MCF 10A (cell line): ENCODE data around the gene LZTS3. TPM values are rescaled to one million over a fixed set of nuclear protein-coding genes. Genes with fewer than 3 reads are reported as not detected.

Experiments
- BruUV-seq: library from RNA; stranded (reverse); fragments of 400-500 nt; replicated peaks from 2 replicates; lab custom pipeline; 2021; lab: Mats Ljungman, UMichigan
- CTCF ChIA-PET: fragments of 300-600 bp; sonication (Branson Sonifier 250); formaldehyde crosslinking; extraction: SDS; loops from one replicate; lab custom pipeline; 2021; ENCODE audit warnings: antibody characterized with exemption, inconsistent platforms; lab: Yijun Ruan, JAX
- POLR2A ChIA-PET: fragments of 300-600, 350-650 bp; sonication (Branson Sonifier 250); formaldehyde crosslinking; extraction: SDS; loops from one replicate; lab custom pipeline; 2020; ENCODE audit warnings: antibody characterized with exemption, inconsistent platforms; lab: Yijun Ruan, JAX
- DNase-seq: peaks from one replicate; pipeline ENCODE4 v3.0.0-alpha.2; 2018; ENCODE audit not compliant: unreplicated experiment
- H3K27ac Mint-ChIP-seq: one replicate; pipeline ENCODE4 v1.8.0; 2022; ENCODE audit warnings: mild to moderate bottlenecking, low read depth, mixed read lengths; ENCODE audit not compliant: unreplicated experiment
- H3K27me3 Mint-ChIP-seq: one replicate; pipeline ENCODE4 v1.8.0; 2022; ENCODE audit warnings: mixed read lengths; ENCODE audit not compliant: insufficient read depth, unreplicated experiment
- H3K36me3 Mint-ChIP-seq: one replicate; pipeline ENCODE4 v1.8.0; 2022; ENCODE audit warnings: mild to moderate bottlenecking, moderate library complexity, mixed read lengths; ENCODE audit not compliant: insufficient read depth, unreplicated experiment
- H3K4me1 Mint-ChIP-seq: one replicate; pipeline ENCODE4 v1.8.0; 2022; ENCODE audit warnings: mixed read lengths; ENCODE audit not compliant: insufficient read depth, unreplicated experiment
- H3K4me3 Mint-ChIP-seq: one replicate; pipeline ENCODE4 v1.8.0; 2022; ENCODE audit warnings: mild to moderate bottlenecking, moderate library complexity, mixed read lengths; ENCODE audit not compliant: unreplicated experiment
- H3K9me3 Mint-ChIP-seq: one replicate; pipeline ENCODE4 v1.8.0; 2022; ENCODE audit warnings: mixed read lengths; ENCODE audit not compliant: unreplicated experiment
- CTCF ChIP-seq: fragments of 200-600 bp; IDR thresholded peaks from one replicate; pipeline ENCODE4 v1.8.0; 2022; ENCODE audit warnings: antibody characterized with exemption, mild to moderate bottlenecking; ENCODE audit not compliant: unreplicated experiment
- intact Hi-C: fragments of 100-400 bp; cut with micrococcal nuclease; formaldehyde crosslinking; loops from 2 replicates; pipeline ENCODE4 v1.14.1; 2022
- total RNA-seq: library from RNA; stranded (reverse); gene quantifications from 2 replicates; pipeline ENCODE4 v1.2.3, GENCODE V29; 2022

LZTS3 gene
- total RNA-seq, 1 experiment from 2014 or later, result 5.3 TPM

- POLR2A ChIA-PET, result interaction anchor here (0.6 kb wide), 1 partner anchor 1826 kb away, joined by 3 read pairs; no protein-coding TSS in a partner anchor
- no peak overlapping the region for H3K4me3 Mint-ChIP-seq
- no peak overlapping the region for H3K27ac Mint-ChIP-seq
- DNase-seq, result no peak
- CTCF ChIA-PET, result no interaction called here
- H3K36me3 Mint-ChIP-seq, result no peaks in the 10 kb centered on the region
- no peak for TF ChIP-seq CTCF
- intact Hi-C loops, result no loop called here
- H3K27me3 Mint-ChIP-seq, result no peaks in the 10 kb centered on the region
- no peaks in the 10 kb centered on the region for H3K4me1 Mint-ChIP-seq
- H3K9me3 Mint-ChIP-seq, result no peaks in the 10 kb centered on the region
- no TSS peak for BruUV-seq
Measured at GRCh38 chr20:3166338-3166912, 6.9 kb downstream of the LZTS3 start.

- intact Hi-C loops, result no loop called here
- Mint-ChIP-seq H3K9me3 (no peaks in the 10 kb centered on the region), H3K4me1 (no peaks in the 10 kb centered on the region), H3K27ac (no peak overlapping the region), H3K36me3 (no peaks in the 10 kb centered on the region), H3K4me3 (no peak overlapping the region), H3K27me3 (no peaks in the 10 kb centered on the region)
- no TSS peak for BruUV-seq
- TF ChIP-seq CTCF, result no peak
- DNase-seq, result no peak
- ChIA-PET CTCF (no interaction called here), POLR2A (no interaction called here)
Measured at GRCh38 chr20:3165473-3166337, 7.6 kb downstream of the LZTS3 start.

- DNase-seq, result no peak
- H3K4me1 Mint-ChIP-seq, result no peaks in the 10 kb centered on the region
- CTCF ChIA-PET, result interaction anchor here (0.6 to 1.1 kb wide), 3 partner anchors 11 to 18 kb away, joined by 3 to 4 read pairs (median 3); no protein-coding TSS in a partner anchor
- TF ChIP-seq CTCF, result no peak
- H3K4me3 Mint-ChIP-seq, result no peak overlapping the region
- no TSS peak for BruUV-seq
- peaks cover 4% of the 10 kb centered on the region for H3K36me3 Mint-ChIP-seq
- H3K27ac Mint-ChIP-seq, result no peak overlapping the region
- POLR2A ChIA-PET, result no interaction called here
- intact Hi-C loops, result no loop called here
- H3K9me3 Mint-ChIP-seq, result no peaks in the 10 kb centered on the region
- no peaks in the 10 kb centered on the region for H3K27me3 Mint-ChIP-seq
Measured at GRCh38 chr20:3164763-3165410, 8.5 kb downstream of the LZTS3 start.
